ENCODE measurements around the gene ENPP3.

ENPP3 gene

DNA sequence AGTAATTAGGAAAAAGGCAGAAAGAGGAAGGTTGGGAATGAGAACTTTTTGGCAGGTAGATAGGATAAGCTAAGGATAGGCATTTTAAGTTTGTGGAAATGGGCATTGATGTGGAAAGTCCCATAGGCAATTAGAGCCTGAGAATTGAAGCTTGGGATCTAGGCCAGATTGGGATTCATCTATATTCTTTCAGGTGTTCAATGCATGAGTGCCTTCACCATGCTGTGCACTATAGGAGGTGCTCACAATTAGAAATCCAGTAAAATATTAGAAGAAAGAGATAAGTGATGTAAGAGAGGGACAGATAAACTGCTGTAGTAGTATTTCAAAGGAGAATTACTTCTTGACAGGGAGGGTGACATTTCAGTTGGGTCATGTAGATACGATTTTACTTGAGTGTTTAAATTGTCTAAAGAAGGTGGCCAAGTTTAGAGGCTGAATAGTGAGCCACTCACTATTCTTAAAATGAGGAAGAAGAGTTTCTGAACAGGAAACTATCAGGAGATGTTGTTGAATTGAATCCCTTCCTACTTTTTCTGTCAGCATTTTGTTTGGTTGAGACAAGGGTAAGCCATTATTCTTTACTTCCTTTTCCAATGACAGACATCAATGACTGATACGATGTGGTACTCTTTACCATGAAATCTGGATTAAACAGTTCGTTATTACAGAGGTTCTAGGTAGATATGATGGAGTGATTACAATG is 104.7 kb downstream of the ENPP3 start (continued):
- TF ChIP-seq ZNF670 (tag by site-specific recombination; IDR thresholded peaks at IDR 0.05; ENCODE audit: low read depth) = no peak
- TF ChIP-seq ZNF585B (tag by site-specific recombination; IDR thresholded peaks at IDR 0.05) = no peak
- TF ChIP-seq ZNF544 (tag by site-specific recombination; IDR thresholded peaks at IDR 0.05) = no peak
- TF ChIP-seq ZNF174 (tag by site-specific recombination; IDR thresholded peaks at IDR 0.05) = no peak
- no peak for TF ChIP-seq ZNF558 (tag by site-specific recombination; IDR thresholded peaks at IDR 0.05)
- TF ChIP-seq ZNF341 (tag by site-specific recombination; IDR thresholded peaks at IDR 0.05; ENCODE audit: low read depth) = no peak
- TF ChIP-seq ZNF529 (tag by site-specific recombination; IDR thresholded peaks at IDR 0.05; ENCODE audit: insufficient replicate concordance) = no peak

DNA sequence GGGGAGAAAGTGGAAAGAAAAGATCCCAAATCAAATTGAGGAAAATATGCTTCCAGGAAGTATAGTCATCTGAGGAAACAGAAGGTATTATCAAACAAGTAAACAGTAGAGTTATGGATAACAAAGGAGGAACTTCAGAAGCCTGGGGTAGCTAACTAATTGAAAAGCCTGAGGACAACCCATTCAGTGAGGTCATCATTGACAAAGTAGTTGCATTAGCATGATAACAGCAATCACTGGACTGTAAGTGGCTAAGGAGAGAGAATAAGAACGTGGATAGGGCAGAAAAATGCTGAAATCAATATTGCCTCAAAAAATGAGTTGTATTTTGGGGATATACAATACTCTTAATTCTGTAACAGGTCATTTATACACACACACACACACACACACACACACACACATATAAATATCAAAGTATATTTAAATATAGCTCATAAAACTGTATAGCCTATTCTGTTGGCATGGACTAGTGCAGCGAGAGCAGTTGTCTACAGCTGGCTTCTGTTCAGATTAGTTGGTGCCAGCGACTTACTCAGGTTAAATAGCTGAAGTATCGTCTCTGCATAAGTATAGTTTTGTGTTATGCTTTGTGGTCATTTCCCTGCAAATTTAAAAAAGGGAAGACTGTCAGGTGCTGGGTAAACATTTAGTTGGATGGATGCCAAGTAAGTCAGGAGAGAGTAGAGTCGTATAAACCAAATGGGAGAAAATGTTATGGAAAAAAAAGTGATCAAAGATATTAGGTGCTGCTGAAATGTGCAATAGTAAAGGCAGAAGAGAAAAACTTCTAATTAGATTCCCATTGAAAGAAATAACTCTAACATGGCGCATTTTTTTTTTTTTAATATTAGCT is 107.6 kb downstream of the ENPP3 start:
- ChIA-PET POLR2A (no interaction called here), CTCF (interaction anchor here (0.7 to 1.1 kb wide), 2 partner anchors 28 to 117 kb away, joined by 3 to 5 read pairs; partner anchors contain the start of gene MED23)
- TF ChIP-seq ZNF76 (tag by site-specific recombination; IDR thresholded peaks at IDR 0.05; ENCODE audit: borderline replicate concordance, low read depth) (no peak), ZNF514 (tag by site-specific recombination; IDR thresholded peaks at IDR 0.05) (no peak), ZNF837 (tag by site-specific recombination; IDR thresholded peaks at IDR 0.05) (no peak), ZBTB17 (tag by site-specific recombination; IDR thresholded peaks at IDR 0.05) (0 out of 2 replicates have a peak, but pooled peaks have one; percentile 22), TRIM28 (IDR thresholded peaks at IDR 0.05; ENCODE audit: borderline replicate concordance, low read length) (0 out of 2 replicates have a peak, but pooled peaks have one; percentile 40), OSR2 (tag by site-specific recombination; IDR thresholded peaks at IDR 0.05) (peak; percentile 40; the same call in 1 of the 2 replicates), FEZF1 (tag by site-specific recombination; IDR thresholded peaks at IDR 0.05) (peak; percentile 9; the same call in 1 of the 2 replicates), ZFP37 (tag by site-specific recombination; IDR thresholded peaks at IDR 0.05) (no peak)
- TF ChIP-seq, protein P1, sequence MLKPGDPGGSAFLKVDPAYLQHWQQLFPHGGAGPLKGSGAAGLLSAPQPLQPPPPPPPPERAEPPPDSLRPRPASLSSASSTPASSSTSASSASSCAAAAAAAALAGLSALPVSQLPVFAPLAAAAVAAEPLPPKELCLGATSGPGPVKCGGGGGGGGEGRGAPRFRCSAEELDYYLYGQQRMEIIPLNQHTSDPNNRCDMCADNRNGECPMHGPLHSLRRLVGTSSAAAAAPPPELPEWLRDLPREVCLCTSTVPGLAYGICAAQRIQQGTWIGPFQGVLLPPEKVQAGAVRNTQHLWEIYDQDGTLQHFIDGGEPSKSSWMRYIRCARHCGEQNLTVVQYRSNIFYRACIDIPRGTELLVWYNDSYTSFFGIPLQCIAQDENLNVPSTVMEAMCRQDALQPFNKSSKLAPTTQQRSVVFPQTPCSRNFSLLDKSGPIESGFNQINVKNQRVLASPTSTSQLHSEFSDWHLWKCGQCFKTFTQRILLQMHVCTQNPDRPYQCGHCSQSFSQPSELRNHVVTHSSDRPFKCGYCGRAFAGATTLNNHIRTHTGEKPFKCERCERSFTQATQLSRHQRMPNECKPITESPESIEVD (tag by site-specific recombination; IDR thresholded peaks at IDR 0.05) = 0 out of 2 replicates have a peak, but pooled peaks have one; percentile 24
- TF ChIP-seq, protein P2, sequence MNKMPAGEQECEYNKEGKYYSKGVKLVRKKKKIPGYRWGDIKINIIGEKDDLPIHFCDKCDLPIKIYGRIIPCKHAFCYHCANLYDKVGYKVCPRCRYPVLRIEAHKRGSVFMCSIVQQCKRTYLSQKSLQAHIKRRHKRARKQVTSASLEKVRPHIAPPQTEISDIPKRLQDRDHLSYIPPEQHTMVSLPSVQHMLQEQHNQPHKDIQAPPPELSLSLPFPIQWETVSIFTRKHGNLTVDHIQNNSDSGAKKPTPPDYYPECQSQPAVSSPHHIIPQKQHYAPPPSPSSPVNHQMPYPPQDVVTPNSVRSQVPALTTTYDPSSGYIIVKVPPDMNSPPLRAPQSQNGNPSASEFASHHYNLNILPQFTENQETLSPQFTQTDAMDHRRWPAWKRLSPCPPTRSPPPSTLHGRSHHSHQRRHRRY (tag by site-specific recombination; IDR thresholded peaks at IDR 0.05) = no peak

DNA sequence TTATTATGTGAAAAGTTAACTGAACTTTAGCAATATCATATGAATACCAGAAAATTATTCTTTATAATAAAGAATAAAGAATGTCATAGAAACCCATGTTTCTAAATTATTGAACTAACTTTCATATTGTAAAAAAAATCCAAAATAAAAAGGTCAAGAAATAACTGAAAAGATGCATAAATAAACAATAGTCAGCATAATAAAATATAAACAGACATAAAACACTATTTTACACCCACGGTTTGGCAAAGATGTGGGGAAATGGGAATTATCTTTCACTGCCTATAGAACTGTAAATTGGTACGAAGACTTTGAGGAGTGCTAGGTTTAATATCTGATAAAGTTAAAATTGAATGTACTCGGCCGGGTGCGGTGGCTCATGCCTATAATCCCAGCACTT is 108.4 kb downstream of the ENPP3 start:
- no peak overlapping the region for H3K27ac ChIP-seq (ENCODE audit: extremely low read depth, low read depth, low read length)
- CTCF ChIA-PET = interaction anchor here (0.7 to 0.9 kb wide), 2 partner anchors 52 to 165 kb away, joined by 4 to 5 read pairs; no protein-coding TSS in a partner anchor
- no peak for TF ChIP-seq SP7 (tag by site-specific recombination; IDR thresholded peaks at IDR 0.05)
- TF ChIP-seq KLF10 (tag by site-specific recombination; IDR thresholded peaks at IDR 0.05) = no peak
- TF ChIP-seq ZNF654 (tag by site-specific recombination; IDR thresholded peaks at IDR 0.05; ENCODE audit: low read depth) = no peak
- no peak for TF ChIP-seq ZNF629 (tag by site-specific recombination; IDR thresholded peaks at IDR 0.05)
- no peak for TF ChIP-seq ZNF596 (tag by site-specific recombination; IDR thresholded peaks at IDR 0.05)
- TF ChIP-seq, protein P3, sequence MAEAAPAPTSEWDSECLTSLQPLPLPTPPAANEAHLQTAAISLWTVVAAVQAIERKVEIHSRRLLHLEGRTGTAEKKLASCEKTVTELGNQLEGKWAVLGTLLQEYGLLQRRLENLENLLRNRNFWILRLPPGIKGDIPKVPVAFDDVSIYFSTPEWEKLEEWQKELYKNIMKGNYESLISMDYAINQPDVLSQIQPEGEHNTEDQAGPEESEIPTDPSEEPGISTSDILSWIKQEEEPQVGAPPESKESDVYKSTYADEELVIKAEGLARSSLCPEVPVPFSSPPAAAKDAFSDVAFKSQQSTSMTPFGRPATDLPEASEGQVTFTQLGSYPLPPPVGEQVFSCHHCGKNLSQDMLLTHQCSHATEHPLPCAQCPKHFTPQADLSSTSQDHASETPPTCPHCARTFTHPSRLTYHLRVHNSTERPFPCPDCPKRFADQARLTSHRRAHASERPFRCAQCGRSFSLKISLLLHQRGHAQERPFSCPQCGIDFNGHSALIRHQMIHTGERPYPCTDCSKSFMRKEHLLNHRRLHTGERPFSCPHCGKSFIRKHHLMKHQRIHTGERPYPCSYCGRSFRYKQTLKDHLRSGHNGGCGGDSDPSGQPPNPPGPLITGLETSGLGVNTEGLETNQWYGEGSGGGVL (tag by site-specific recombination; IDR thresholded peaks at IDR 0.05) = no peak
- TF ChIP-seq FEZF1 (tag by site-specific recombination; IDR thresholded peaks at IDR 0.05) = no peak
- TF ChIP-seq ZNF302 (tag by site-specific recombination; IDR thresholded peaks at IDR 0.05; ENCODE audit: low read depth) = no peak
- no peak for TF ChIP-seq ZNF2 (tag by site-specific recombination; IDR thresholded peaks at IDR 0.05)
- TF ChIP-seq, protein P4, sequence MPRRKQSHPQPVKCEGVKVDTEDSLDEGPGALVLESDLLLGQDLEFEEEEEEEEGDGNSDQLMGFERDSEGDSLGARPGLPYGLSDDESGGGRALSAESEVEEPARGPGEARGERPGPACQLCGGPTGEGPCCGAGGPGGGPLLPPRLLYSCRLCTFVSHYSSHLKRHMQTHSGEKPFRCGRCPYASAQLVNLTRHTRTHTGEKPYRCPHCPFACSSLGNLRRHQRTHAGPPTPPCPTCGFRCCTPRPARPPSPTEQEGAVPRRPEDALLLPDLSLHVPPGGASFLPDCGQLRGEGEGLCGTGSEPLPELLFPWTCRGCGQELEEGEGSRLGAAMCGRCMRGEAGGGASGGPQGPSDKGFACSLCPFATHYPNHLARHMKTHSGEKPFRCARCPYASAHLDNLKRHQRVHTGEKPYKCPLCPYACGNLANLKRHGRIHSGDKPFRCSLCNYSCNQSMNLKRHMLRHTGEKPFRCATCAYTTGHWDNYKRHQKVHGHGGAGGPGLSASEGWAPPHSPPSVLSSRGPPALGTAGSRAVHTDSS (tag by site-specific recombination; IDR thresholded peaks at IDR 0.05) = no peak
- TF ChIP-seq SP2 (tag by site-specific recombination; IDR thresholded peaks at IDR 0.05) = no peak

More for the DNA sequence above, 107.6 kb downstream of the ENPP3 start:
- no peaks in the 10 kb centered on the region for H3K9me3 ChIP-seq (ENCODE audit: control insufficient read depth, insufficient read depth, low read depth, low read length)
- no peak overlapping the region for H3K4me3 ChIP-seq (ENCODE audit: low read depth, low read length)
- no peak overlapping the region for H3K27ac ChIP-seq (ENCODE audit: extremely low read depth, low read depth, low read length)
- H3K4me1 ChIP-seq (ENCODE audit: control insufficient read depth, insufficient read depth, low read length) = peaks cover 10% of the 10 kb centered on the region; the same call in 1 of the 2 replicates
- no peaks in the 10 kb centered on the region for H3K36me3 ChIP-seq (ENCODE audit: control insufficient read depth in 2 of 2, insufficient read depth in 1 of 2, low read length in 2 of 2)

More for the DNA sequence above, 108.4 kb downstream of the ENPP3 start:
- no peak overlapping the region for H3K4me3 ChIP-seq (ENCODE audit: low read depth, low read length)
- POLR2A ChIA-PET = no interaction called here
- H3K36me3 ChIP-seq (ENCODE audit: control insufficient read depth in 2 of 2, insufficient read depth in 1 of 2, low read length in 2 of 2) = no peaks in the 10 kb centered on the region
- no peaks in the 10 kb centered on the region for H3K9me3 ChIP-seq (ENCODE audit: control insufficient read depth, insufficient read depth, low read depth, low read length)
- peaks cover 10% of the 10 kb centered on the region; the same call in 1 of the 2 replicates for H3K4me1 ChIP-seq (ENCODE audit: control insufficient read depth, insufficient read depth, low read length)
